ENCODE data around the gene MEGF10. TPM values are rescaled to one million over a fixed set of nuclear protein-coding genes. Genes with fewer than 3 reads are reported as not detected.
A peak's percentile ranks its signal among the peaks of the same experiment; 100 is the strongest.

Gene MEGF10
- not detected in 2 replicates for polyA plus RNA-seq (2011; rRNA removed)
- not detected in 2 replicates for polyA minus RNA-seq (2011; rRNA and poly(A)+ RNA removed)

DNA sequence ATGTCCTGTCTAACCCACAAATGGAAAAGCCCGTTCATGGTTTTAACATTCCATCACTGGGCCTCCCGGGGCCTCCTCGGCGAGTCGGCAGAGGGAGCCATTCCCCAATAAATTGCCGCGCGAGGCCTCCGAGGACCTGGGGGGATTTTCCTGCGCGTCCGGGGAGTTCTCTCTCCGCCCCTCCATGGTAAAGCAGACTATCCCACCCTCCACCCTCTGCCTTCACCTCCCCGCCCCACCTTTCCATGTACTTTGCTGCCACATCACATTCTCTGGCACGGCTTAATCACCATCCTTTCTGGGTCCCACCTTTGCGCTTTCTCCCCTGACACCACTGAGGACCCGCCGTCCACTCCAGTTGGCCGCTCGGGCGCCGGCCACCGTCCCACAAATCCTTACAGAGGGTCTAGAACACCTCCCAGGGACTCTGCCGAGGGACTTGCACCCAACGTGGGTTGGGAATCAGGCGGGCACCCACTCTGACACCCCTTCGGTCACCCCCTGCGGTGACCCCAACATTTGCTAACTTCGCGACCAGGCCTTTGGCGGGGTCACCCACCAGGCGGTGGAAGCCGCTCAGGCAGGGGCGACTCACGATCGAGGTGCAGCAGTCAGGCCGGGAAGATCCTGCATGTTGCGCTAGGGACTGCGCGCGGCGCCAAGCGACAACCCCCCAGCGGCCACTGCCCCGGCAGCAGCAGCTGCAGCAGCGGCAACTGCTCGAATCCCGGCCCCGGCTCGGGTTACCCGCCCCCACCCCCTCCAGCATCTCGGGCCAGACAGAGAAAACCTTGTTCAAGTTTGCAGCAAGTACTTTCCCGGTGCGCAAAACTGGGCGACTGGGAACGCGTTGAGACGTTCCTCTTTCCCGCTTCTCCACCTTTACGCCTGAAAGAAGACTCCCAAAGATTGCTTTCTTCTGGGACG, at the start of gene MEGF10:
MEGF10 (plus strand) TSS at position 778 of the 927 bp plus-strand sequence. CDS start 40,513 bp downstream, outside the sequence.
- Histone ChIP-seq H3K36me3 (ENCODE audit: control insufficient read depth, insufficient read depth, low read length) (no peaks in the 10 kb centered on the region), H3K27me3 (ENCODE audit: control insufficient read depth, insufficient read depth, low read length) (peaks cover 16% of the 10 kb centered on the region), H3K4me3 (ENCODE audit: low read depth, low read length) (peak within 1 kb of the TSS; percentile 32)
- ChIA-PET POLR2A (no interaction called here), CTCF (interaction anchor here (0.6 to 1.4 kb wide), 2 partner anchors 156 to 451 kb away, joined by 3 to 4 read pairs; no protein-coding TSS in a partner anchor)
- TF ChIP-seq, protein P1, sequence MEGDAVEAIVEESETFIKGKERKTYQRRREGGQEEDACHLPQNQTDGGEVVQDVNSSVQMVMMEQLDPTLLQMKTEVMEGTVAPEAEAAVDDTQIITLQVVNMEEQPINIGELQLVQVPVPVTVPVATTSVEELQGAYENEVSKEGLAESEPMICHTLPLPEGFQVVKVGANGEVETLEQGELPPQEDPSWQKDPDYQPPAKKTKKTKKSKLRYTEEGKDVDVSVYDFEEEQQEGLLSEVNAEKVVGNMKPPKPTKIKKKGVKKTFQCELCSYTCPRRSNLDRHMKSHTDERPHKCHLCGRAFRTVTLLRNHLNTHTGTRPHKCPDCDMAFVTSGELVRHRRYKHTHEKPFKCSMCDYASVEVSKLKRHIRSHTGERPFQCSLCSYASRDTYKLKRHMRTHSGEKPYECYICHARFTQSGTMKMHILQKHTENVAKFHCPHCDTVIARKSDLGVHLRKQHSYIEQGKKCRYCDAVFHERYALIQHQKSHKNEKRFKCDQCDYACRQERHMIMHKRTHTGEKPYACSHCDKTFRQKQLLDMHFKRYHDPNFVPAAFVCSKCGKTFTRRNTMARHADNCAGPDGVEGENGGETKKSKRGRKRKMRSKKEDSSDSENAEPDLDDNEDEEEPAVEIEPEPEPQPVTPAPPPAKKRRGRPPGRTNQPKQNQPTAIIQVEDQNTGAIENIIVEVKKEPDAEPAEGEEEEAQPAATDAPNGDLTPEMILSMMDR (IDR thresholded peaks at IDR 0.05; ENCODE audit: insufficient read depth, low read depth, low read length) = peak; percentile 85
- no peak for DNase-seq (ENCODE audit: low read depth)

DNA sequence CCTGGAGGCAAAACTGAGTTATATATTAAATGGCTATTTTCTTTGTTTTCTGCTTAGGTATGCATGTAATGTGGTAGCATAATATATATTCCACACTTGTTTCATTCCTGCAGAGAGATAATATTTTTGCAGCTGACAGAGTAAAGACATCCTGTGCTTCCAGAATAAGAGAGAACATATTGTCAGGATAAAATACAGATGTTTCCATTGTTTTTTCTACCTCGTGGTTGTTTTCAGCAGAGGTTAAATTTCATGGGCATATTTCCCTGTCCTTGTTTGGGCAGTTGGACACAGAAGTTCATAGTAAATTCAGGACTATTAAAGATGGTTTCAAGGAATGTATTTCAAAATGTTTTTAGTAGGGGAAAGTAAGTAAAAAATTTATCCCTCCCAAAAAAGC, 47.6 kb upstream of the MEGF10 start:
- ChIA-PET POLR2A (no interaction called here), CTCF (no interaction called here)
- Histone ChIP-seq H3K4me3 (ENCODE audit: low read depth, low read length) (no peak overlapping the region), H3K27me3 (ENCODE audit: control insufficient read depth, insufficient read depth, low read length) (0 out of 2 replicates have a peak, but pooled peaks cover 2% of the 10 kb centered on the region), H3K36me3 (ENCODE audit: control insufficient read depth, insufficient read depth, low read length) (no peaks in the 10 kb centered on the region)
- DNase-seq (ENCODE audit: low read depth) = no peak
- TF ChIP-seq, protein P1 (IDR thresholded peaks at IDR 0.05; ENCODE audit: insufficient read depth, low read depth, low read length) = no peak

DNA sequence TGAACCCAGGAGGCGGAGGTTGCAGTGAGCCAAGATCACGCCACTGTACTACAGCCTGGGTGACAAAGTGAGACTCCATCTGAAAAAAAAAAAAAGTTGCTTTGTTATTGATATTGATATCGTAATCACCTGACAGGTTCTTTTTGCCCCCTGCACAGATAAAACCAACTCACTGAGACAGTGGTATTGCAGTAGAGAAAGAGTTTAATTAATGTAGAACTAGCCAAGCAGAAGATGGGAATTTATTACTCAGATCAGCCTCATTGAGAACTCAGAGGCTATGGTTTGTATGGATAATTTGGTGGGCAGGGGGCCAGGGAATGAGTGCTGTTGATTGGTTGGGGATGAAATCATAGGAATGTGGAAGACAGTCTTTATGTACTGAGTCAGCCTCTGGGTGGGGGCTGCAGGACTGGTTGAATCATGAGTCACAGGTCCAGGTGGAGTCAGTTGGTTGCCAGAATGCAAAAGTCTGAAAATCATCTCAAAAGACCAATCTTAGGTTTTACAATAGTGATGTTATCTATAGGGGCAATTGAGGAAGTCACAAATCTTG, 35.8 kb upstream of the MEGF10 start:
- 0 out of 2 replicates have a peak, but pooled peaks cover 1% of the 10 kb centered on the region for H3K27me3 ChIP-seq (ENCODE audit: control insufficient read depth, insufficient read depth, low read length)
- POLR2A ChIA-PET = no interaction called here
- TF ChIP-seq, protein P1 (IDR thresholded peaks at IDR 0.05; ENCODE audit: insufficient read depth, low read depth, low read length) = no peak
- H3K4me3 ChIP-seq (ENCODE audit: low read depth, low read length) = no peak overlapping the region
- H3K36me3 ChIP-seq (ENCODE audit: control insufficient read depth, insufficient read depth, low read length) = no peaks in the 10 kb centered on the region
- no peak for DNase-seq (ENCODE audit: low read depth)
- CTCF ChIA-PET = no interaction called here

DNA sequence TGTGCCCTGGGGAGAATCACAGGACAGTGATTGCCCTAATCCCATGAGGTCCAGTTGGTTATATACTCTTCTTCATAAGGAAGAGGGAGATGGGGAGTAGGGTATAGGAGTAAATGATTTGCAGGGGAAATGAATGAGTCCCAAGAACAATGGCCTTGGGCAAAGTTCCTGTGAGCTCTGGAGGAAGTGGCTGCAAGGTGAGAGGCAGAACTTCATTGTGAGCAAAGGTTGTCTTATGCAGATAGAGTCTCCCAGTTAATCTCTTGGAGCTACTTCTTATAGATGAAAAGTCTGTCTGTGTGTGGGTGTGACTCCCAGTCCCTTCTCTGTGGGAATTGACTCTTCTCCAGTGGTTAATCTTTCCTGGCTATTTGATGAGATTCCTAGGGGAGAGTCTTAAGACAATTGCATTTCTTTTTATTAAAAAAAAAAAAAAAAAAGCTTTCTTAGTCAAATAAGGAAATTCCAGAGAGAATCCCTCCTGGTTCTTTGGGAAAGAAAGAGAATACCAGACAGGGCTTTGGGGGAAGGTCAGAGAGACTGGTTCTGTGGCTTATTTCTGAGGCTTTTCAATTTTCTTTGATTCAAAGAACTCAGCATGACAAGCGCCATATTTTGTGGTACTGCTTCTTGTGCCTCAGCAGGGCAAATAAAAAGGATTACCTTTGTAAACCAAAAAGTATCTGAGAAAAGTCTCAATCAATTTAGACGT, 33.6 kb upstream of the MEGF10 start:
- no peak for DNase-seq (ENCODE audit: low read depth)
- Histone ChIP-seq H3K4me3 (ENCODE audit: low read depth, low read length) (no peak overlapping the region), H3K36me3 (ENCODE audit: control insufficient read depth, insufficient read depth, low read length) (no peaks in the 10 kb centered on the region), H3K27me3 (ENCODE audit: control insufficient read depth, insufficient read depth, low read length) (0 out of 2 replicates have a peak, but pooled peaks cover 1% of the 10 kb centered on the region)
- CTCF ChIA-PET = interaction anchor here (1.3 to 1.6 kb wide), 2 partner anchors 17 to 20 kb away, joined by 3 read pairs; no protein-coding TSS in a partner anchor
- TF ChIP-seq, protein P1 (IDR thresholded peaks at IDR 0.05; ENCODE audit: insufficient read depth, low read depth, low read length) = no peak
- POLR2A ChIA-PET = no interaction called here

Data from BJ (cell line).